Endothelial cell of umbilical vein (primary cell): Measurements from ENCODE around the gene MITF.

ENCODE experiments used
- CTCF ChIP-seq, 2 donors: IDR thresholded peaks; 1 replicate in 1 of 2; 2 replicates in 1 of 2; pipeline ENCODE4 v1.5.1; 2011; ENCODE audit warnings: low read length in 2 of 2, mild to moderate bottlenecking in 2 of 2, moderate library complexity in 2 of 2, control low read depth in 1 of 2, inconsistent platforms in 1 of 2, low read depth in 1 of 2; ENCODE audit not compliant: insufficient read depth in 1 of 2; ENCODE audit errors: extremely low read depth in 1 of 2
- EZH2 ChIP-seq: IDR thresholded peaks from 2 replicates; pipeline ENCODE4 v1.6.1; 2012; ENCODE audit warnings: borderline replicate concordance, low read depth, mild to moderate bottlenecking, moderate library complexity, low read length, inconsistent platforms; ENCODE audit not compliant: severe bottlenecking
- FOS ChIP-seq: IDR thresholded peaks from 2 replicates; pipeline ENCODE4 v1.6.1; 2011; ENCODE audit warnings: mild to moderate bottlenecking, low read length, moderate library complexity, borderline replicate concordance; ENCODE audit not compliant: insufficient read depth
- GATA2 ChIP-seq: IDR thresholded peaks from 2 replicates; pipeline ENCODE4 v1.7.0; 2011; ENCODE audit warnings: low read depth, mild to moderate bottlenecking, moderate library complexity, mixed read lengths, low read length; ENCODE audit not compliant: insufficient read length, insufficient read depth
- JUN ChIP-seq: IDR thresholded peaks from 2 replicates; pipeline ENCODE4 v1.6.1; 2011; ENCODE audit warnings: borderline replicate concordance, low read depth; ENCODE audit not compliant: insufficient read length, insufficient read depth
- MAX ChIP-seq: IDR thresholded peaks from 2 replicates; pipeline ENCODE4 v1.6.1; 2011; ENCODE audit not compliant: insufficient read depth, insufficient read length
- MYC ChIP-seq: IDR thresholded peaks from one replicate; pipeline ENCODE4 v1.6.1; 2011; ENCODE audit warnings: mild to moderate bottlenecking, low read depth, low read length
- POLR2A ChIP-seq: IDR thresholded peaks from 2 replicates; pipeline ENCODE4 v1.6.1; 2012; ENCODE audit warnings: low read depth, mild to moderate bottlenecking, control low read depth, low read length
- POLR2AphosphoS5 ChIP-seq: IDR thresholded peaks from 2 replicates; pipeline ENCODE4 v1.6.1; 2012; ENCODE audit warnings: low read depth, mild to moderate bottlenecking, control low read depth, low read length, moderate library complexity; ENCODE audit not compliant: insufficient read depth

GRCh38 chr3:69838696-69839515, 99.6 kb downstream of the MITF start:
- TF ChIP-seq CTCF (IDR thresholded peaks at IDR 0.05; ENCODE audit: extremely low read depth in 1 of 2, insufficient read depth in 1 of 2, low read depth in 1 of 2, low read length in 2 of 2) (no peak), POLR2A (no peak), POLR2AphosphoS5 (no peak), JUN (no peak), MAX (no peak), EZH2 (no peak), FOS (no peak), MYC (no peak), GATA2 (no peak)
